CD14-positive monocyte (primary cell): ENCODE data around the gene WIPF3. TPM values are rescaled to one million over a fixed set of nuclear protein-coding genes. Genes with fewer than 3 reads are reported as not detected.

Experiments used
- DNase-seq, 3 donors: peaks; one replicate each; pipeline ENCODE4 v3.0.0-alpha.2; 2011 to 2022
- H2AFZ ChIP-seq: 2 replicates; pipeline ENCODE4 v1.6.0; 2012; ENCODE audit warnings: mild to moderate bottlenecking, low read depth, low read length, inconsistent platforms; ENCODE audit not compliant: insufficient read depth, poor library complexity, severe bottlenecking
- H3K27ac ChIP-seq, 2 donors: 1 replicate in 1 of 2; 2 replicates in 1 of 2; pipeline ENCODE4 v1.5.1; 2012 to 2013; ENCODE audit warnings: low read length in 2 of 2, control low read depth in 1 of 2, inconsistent platforms in 1 of 2, low read depth in 1 of 2, mild to moderate bottlenecking in 1 of 2
- H3K27me3 ChIP-seq, 2 donors: one replicate each; pipeline versions ENCODE4 v1.6.0 to v1.6.1; 2011 to 2013; ENCODE audit warnings: low read length in 2 of 2; ENCODE audit not compliant: control insufficient read depth in 2 of 2, insufficient read depth in 2 of 2
- H3K36me3 ChIP-seq, 2 donors: replicated peaks in 1 of 2; 1 replicate in 1 of 2; 2 replicates in 1 of 2; pipeline versions ENCODE4 v1.5.1 to v1.6.1; 2012 to 2013; ENCODE audit warnings: low read length in 2 of 2, control low read depth in 1 of 2, inconsistent platforms in 1 of 2, mild to moderate bottlenecking in 1 of 2; ENCODE audit not compliant: insufficient read depth in 2 of 2, control insufficient read depth in 1 of 2
- H3K4me1 ChIP-seq, 2 donors: 1 replicate in 1 of 2; 2 replicates in 1 of 2; pipeline versions ENCODE4 v1.5.1 to v1.6.1; 2012 to 2013; ENCODE audit warnings: low read length in 2 of 2, control low read depth in 1 of 2, inconsistent platforms in 1 of 2, mild to moderate bottlenecking in 1 of 2, moderate library complexity in 1 of 2; ENCODE audit not compliant: insufficient read depth in 2 of 2, control insufficient read depth in 1 of 2
- H3K4me2 ChIP-seq: replicated peaks from 2 replicates; pipeline ENCODE3; 2012; ENCODE audit warnings: low read length, moderate library complexity, mild to moderate bottlenecking; ENCODE audit not compliant: poor library complexity, severe bottlenecking; ENCODE audit errors: extremely low read depth
- H3K4me3 ChIP-seq, 3 experiments: fragments of 200-600 bp in 1 of 3; sonication (generic) in 1 of 3; replicated peaks in 1 of 3; 1 replicate in 2 of 3; 2 replicates in 1 of 3; pipeline ENCODE4 v1.5.1; 2011 to 2013; ENCODE audit warnings: low read length in 3 of 3, mild to moderate bottlenecking in 3 of 3, control low read depth in 2 of 3, low read depth in 2 of 3, inconsistent platforms in 1 of 3, moderate library complexity in 1 of 3
- H3K79me2 ChIP-seq: 2 replicates; pipeline ENCODE4 v1.6.0; 2012; ENCODE audit warnings: mild to moderate bottlenecking, control low read depth, inconsistent platforms, low read length, moderate library complexity; ENCODE audit not compliant: insufficient read depth
- H3K9ac ChIP-seq: 2 replicates; pipeline ENCODE4 v1.6.0; 2017; ENCODE audit warnings: low read length, mild to moderate bottlenecking; ENCODE audit not compliant: insufficient read depth, poor library complexity, severe bottlenecking
- H3K9me3 ChIP-seq, 2 donors: replicated peaks in 1 of 2; 1 replicate in 1 of 2; 2 replicates in 1 of 2; pipeline versions ENCODE4 v1.5.1 to v1.6.1; 2012 to 2013; ENCODE audit warnings: low read length in 2 of 2, control low read depth in 1 of 2; ENCODE audit not compliant: control insufficient read depth in 1 of 2, insufficient read depth in 1 of 2
- H4K20me1 ChIP-seq: 2 replicates; pipeline ENCODE4 v1.6.0; 2012; ENCODE audit warnings: mild to moderate bottlenecking, low read length, control low read depth, moderate library complexity; ENCODE audit not compliant: insufficient read depth
- H3K27ac Mint-ChIP-seq, 7 donors: one replicate each; pipeline ENCODE4 v1.8.0; 2020; ENCODE audit warnings: mild to moderate bottlenecking in 7 of 7, mixed read lengths in 7 of 7, moderate library complexity in 6 of 7, inconsistent platforms in 2 of 7
- H3K27me3 Mint-ChIP-seq, 3 donors: one replicate each; pipeline ENCODE4 v1.8.0; 2021 to 2022; ENCODE audit warnings: low read depth in 3 of 3, mild to moderate bottlenecking in 3 of 3, mixed read lengths in 3 of 3, moderate library complexity in 3 of 3, inconsistent platforms in 1 of 3
- H3K36me3 Mint-ChIP-seq, 2 donors: one replicate each; pipeline ENCODE4 v1.8.0; 2020; ENCODE audit warnings: mixed read lengths in 2 of 2, inconsistent platforms in 1 of 2, mild to moderate bottlenecking in 1 of 2
- H3K4me1 Mint-ChIP-seq: one replicate; pipeline ENCODE4 v1.8.0; 2020; ENCODE audit warnings: mild to moderate bottlenecking, mixed read lengths
- H3K4me3 Mint-ChIP-seq, 2 donors: one replicate each; pipeline ENCODE4 v1.8.0; 2020; ENCODE audit warnings: mild to moderate bottlenecking in 2 of 2, mixed read lengths in 2 of 2, moderate library complexity in 1 of 2
- H3K9me3 Mint-ChIP-seq, 7 donors: one replicate each; pipeline ENCODE4 v1.8.0; 2020 to 2022; ENCODE audit warnings: mixed read lengths in 7 of 7, mild to moderate bottlenecking in 6 of 7, moderate library complexity in 6 of 7, inconsistent platforms in 2 of 7
- WGBS: methylation state at CpG from one replicate; pipeline ENCODE4 v1.1.5; 2013; ENCODE audit warnings: missing lambda C conversion rate; ENCODE audit not compliant: insufficient coverage; 5-methylcytosine and 5-hydroxymethylcytosine counted together
- intact Hi-C, 2 donors: fragments of 100-400 bp; cut with micrococcal nuclease; formaldehyde crosslinking; loops; one replicate each; pipeline versions ENCODE4 v1.15.0 to v1.15.1; 2023
- polyA plus RNA-seq, 3 donors: library from polyadenylated mRNA; depleted of rRNA in 1 of 3; unstranded in 2 of 3; stranded (reverse) in 1 of 3; fragments of 300-500 nt in 2 of 3; fragments of >200 nt in 1 of 3; fragmentation: Illumina TruSeq in 2 of 3; gene quantifications; 1 replicate in 2 of 3; 2 replicates in 1 of 3; pipeline ENCODE4 v1.2.3, GENCODE V29; 2012 to 2021
- TF ChIP-seq, protein P1 (sequence below): fragments of 200-600 bp; IDR thresholded peaks from one replicate; pipeline ENCODE4 v1.8.0; 2022; ENCODE audit warnings: antibody characterized with exemption, mild to moderate bottlenecking

Gene WIPF3
- polyA plus RNA-seq, 3 donors = not detected

DNA sequence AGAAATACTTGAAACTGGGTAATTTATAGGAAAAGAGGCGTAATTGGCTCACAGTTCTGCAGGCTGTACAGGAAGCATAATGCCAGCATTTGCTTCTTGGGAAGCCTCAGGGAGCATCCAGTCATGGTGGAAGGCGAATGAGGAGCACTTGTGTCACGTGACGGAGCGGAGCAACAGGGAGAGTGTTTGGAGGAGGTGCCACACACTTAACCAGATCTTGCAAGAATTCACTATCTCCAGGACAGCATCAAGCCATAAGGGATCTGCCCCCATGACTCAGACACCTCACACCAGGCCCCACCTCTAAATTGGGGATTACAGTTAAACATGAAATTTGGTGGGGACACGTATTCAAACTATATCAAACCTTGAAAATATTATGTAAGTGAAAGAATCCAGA, 89.3 kb downstream of the WIPF3 start:
- Histone ChIP-seq H3K36me3 (no peaks in the 10 kb centered on the region), H3K27me3 (no peaks in the 10 kb centered on the region), H2AFZ (no peak overlapping the region), H3K9me3 (no peaks in the 10 kb centered on the region), H3K79me2 (no peaks in the 10 kb centered on the region), H3K4me2 (no peak overlapping the region), H3K4me1 (no peaks in the 10 kb centered on the region), H3K4me3 (no peak overlapping the region), H4K20me1 (no peaks in the 10 kb centered on the region), H3K9ac (no peak overlapping the region), H3K27ac (no peak overlapping the region)
- no peak overlapping the region for H3K4me3 Mint-ChIP-seq
- H3K9me3 Mint-ChIP-seq = peaks cover 0 to 7% (median 3%) of the 10 kb centered on the region in 7 donors
- TF ChIP-seq, protein P1, sequence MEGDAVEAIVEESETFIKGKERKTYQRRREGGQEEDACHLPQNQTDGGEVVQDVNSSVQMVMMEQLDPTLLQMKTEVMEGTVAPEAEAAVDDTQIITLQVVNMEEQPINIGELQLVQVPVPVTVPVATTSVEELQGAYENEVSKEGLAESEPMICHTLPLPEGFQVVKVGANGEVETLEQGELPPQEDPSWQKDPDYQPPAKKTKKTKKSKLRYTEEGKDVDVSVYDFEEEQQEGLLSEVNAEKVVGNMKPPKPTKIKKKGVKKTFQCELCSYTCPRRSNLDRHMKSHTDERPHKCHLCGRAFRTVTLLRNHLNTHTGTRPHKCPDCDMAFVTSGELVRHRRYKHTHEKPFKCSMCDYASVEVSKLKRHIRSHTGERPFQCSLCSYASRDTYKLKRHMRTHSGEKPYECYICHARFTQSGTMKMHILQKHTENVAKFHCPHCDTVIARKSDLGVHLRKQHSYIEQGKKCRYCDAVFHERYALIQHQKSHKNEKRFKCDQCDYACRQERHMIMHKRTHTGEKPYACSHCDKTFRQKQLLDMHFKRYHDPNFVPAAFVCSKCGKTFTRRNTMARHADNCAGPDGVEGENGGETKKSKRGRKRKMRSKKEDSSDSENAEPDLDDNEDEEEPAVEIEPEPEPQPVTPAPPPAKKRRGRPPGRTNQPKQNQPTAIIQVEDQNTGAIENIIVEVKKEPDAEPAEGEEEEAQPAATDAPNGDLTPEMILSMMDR = no peak
- WGBS = 100% methylated on average over 1 of the region's 6 CpGs
- intact Hi-C loops = no loop called here
- DNase-seq = no peak
- H3K27ac Mint-ChIP-seq = peak overlapping the region in 1 of 7 donors; percentile 22
- H3K4me1 Mint-ChIP-seq = no peaks in the 10 kb centered on the region
- no peaks in the 10 kb centered on the region for H3K36me3 Mint-ChIP-seq
- H3K27me3 Mint-ChIP-seq = peaks cover 0 to 1% (median 0%) of the 10 kb centered on the region in 3 donors

DNA sequence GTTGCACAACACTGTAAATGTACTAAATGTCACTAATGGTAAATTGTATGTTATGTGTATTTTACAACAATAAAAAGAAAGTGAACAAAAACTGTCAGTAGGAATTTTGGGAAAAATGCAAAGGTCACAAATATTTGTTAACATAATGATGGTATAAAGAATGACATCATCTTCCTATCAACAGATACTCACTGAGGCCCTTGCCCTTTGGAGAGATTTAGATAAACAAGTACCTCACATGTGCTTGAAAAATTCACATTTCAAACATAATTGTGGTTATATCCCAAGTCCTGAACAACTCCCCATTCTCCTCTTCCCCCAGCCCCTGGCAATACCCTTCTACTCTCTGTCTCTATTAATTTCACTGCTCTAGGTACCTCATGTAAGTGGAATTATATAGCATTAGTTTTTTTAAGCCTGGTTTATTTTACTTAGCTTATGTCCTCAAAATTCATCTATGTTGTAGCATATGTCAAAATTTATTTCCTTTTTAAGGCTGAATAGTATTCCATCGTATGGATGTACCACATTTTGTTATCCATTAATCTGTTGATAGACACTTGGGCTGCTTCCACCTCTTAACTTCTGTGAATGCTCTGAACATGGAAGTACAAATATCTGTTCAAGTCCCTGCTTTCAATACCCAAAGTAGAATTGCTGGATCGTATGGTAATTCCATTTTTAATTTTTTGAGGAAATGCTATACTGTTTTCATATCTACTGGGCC, 90.5 kb downstream of the WIPF3 start:
- Histone ChIP-seq H3K4me3 (no peak overlapping the region), H2AFZ (no peak overlapping the region), H3K27me3 (no peaks in the 10 kb centered on the region), H3K27ac (no peak overlapping the region), H3K9me3 (no peaks in the 10 kb centered on the region), H3K36me3 (no peaks in the 10 kb centered on the region), H3K9ac (no peak overlapping the region), H4K20me1 (no peaks in the 10 kb centered on the region), H3K79me2 (no peaks in the 10 kb centered on the region), H3K4me2 (no peak overlapping the region), H3K4me1 (no peaks in the 10 kb centered on the region)
- intact Hi-C loops = no loop called here
- H3K4me1 Mint-ChIP-seq = peaks cover 3% of the 10 kb centered on the region
- no peak for DNase-seq
- H3K27me3 Mint-ChIP-seq = no peaks in the 10 kb centered on the region
- no peak overlapping the region for H3K4me3 Mint-ChIP-seq
- no peaks in the 10 kb centered on the region for H3K36me3 Mint-ChIP-seq
- TF ChIP-seq, protein P1 = no peak
- WGBS = no CpG with 5 or more reads among the region's 2 CpGs
- H3K27ac Mint-ChIP-seq = no peak overlapping the region
- peaks cover 0 to 7% (median 3%) of the 10 kb centered on the region in 7 donors for H3K9me3 Mint-ChIP-seq
